K562 (cell line): ENCODE data around the gene NEK5. TPM values are rescaled to one million over a fixed set of nuclear protein-coding genes. Genes with fewer than 3 reads are reported as not detected.
A peak's percentile ranks its signal among the peaks of the same experiment; 100 is the strongest.

Experiments used
- ATAC-seq: fragments of 200-7000 bp; cut with Tn5 transposase; 3 replicates; pipeline ENCODE4 v1.9.1; 2020; ENCODE audit warnings: moderate library complexity
- BruUV-seq: library from RNA; stranded (reverse); fragments of 400-500 nt; replicated peaks from 2 replicates; lab custom pipeline; 2021; lab: Mats Ljungman, UMichigan
- CTCF ChIA-PET: fragments of 300-600 bp; formaldehyde crosslinking; extraction: SDS; loops from one replicate; lab custom pipeline; 2021; ENCODE audit warnings: low intra/inter-chr PET ratio; lab: Yijun Ruan, JAX
- POLR2A ChIA-PET: fragments of 300-600, 350-650 bp; sonication (Branson Sonifier 250); formaldehyde crosslinking; extraction: SDS; loops from one replicate; lab custom pipeline; 2021; ENCODE audit warnings: antibody characterized with exemption, inconsistent platforms; lab: Yijun Ruan, JAX
- DNase-seq, 4 experiments: peaks; one replicate each; pipeline versions ENCODE4 v3.0.0 to v3.0.0-alpha.2; 2011 to 2018; ENCODE audit warnings: low spot score in 3 of 4, mixed read lengths in 3 of 4; ENCODE audit errors: extremely low read depth in 1 of 4
- FAIRE-seq: peaks from 2 replicates; lab custom pipeline; 2011; peaks lifted over from hg19 to GRCh38; lab: Jason Lieb, UNC
- H2AFZ ChIP-seq: 2 replicates; pipeline ENCODE4 v1.6.0; 2011; ENCODE audit warnings: low read depth, low read length, control low read depth, inconsistent platforms
- H3K27ac ChIP-seq: fragments of 200-600 bp; 3 replicates; pipeline ENCODE4 v1.8.0; 2011; ENCODE audit warnings: low read depth, mild to moderate bottlenecking, control low read depth, inconsistent platforms, low read length, moderate library complexity, mixed read lengths; ENCODE audit errors: extremely low read depth
- H3K27me3 ChIP-seq, 2 experiments: fragments of 300-600 bp in 1 of 2; 2 replicates in 1 of 2; 3 replicates in 1 of 2; pipeline versions ENCODE4 v1.6.0 to v1.8.0; 2011; ENCODE audit warnings: inconsistent platforms in 2 of 2, low read length in 2 of 2, mild to moderate bottlenecking in 1 of 2, mixed read lengths in 1 of 2, moderate library complexity in 1 of 2; ENCODE audit not compliant: control insufficient read depth in 2 of 2, insufficient read depth in 2 of 2
- H3K36me3 ChIP-seq: fragments of 300-600 bp; 3 replicates; pipeline ENCODE4 v1.8.0; 2011; ENCODE audit warnings: mild to moderate bottlenecking, low read length, inconsistent platforms; ENCODE audit not compliant: control insufficient read depth, insufficient read depth
- H3K4me1 ChIP-seq, 2 experiments: fragments of 200-600 bp in 1 of 2; replicated peaks in 1 of 2; 2 replicates in 1 of 2; 3 replicates in 1 of 2; pipeline versions ENCODE4 v1.5.1 to v1.8.0; 2011; ENCODE audit warnings: inconsistent platforms in 2 of 2, low read length in 2 of 2, mild to moderate bottlenecking in 1 of 2, mixed read lengths in 1 of 2, moderate library complexity in 1 of 2; ENCODE audit not compliant: control insufficient read depth in 2 of 2, insufficient read depth in 2 of 2
- H3K4me2 ChIP-seq: 2 replicates; pipeline ENCODE4 v1.6.1; 2011; ENCODE audit warnings: low read length, control low read depth, inconsistent platforms, mixed read lengths; ENCODE audit not compliant: insufficient read depth
- H3K4me3 ChIP-seq: fragments of 200-600 bp; sonication (generic), shearing (Covaris generic); 2 replicates; pipeline ENCODE4 v1.5.1; 2016; ENCODE audit warnings: control low read depth, inconsistent platforms
- H3K79me2 ChIP-seq: fragments of 200-600 bp; 3 replicates; pipeline ENCODE4 v1.8.0; 2011; ENCODE audit warnings: low read length, inconsistent platforms; ENCODE audit not compliant: control insufficient read depth, insufficient read depth
- H3K9ac ChIP-seq, 2 experiments: 2 replicates each; pipeline versions ENCODE4 v1.6.0 to v1.6.1; 2011; ENCODE audit warnings: low read depth in 2 of 2, low read length in 2 of 2, control low read depth in 1 of 2, inconsistent platforms in 1 of 2, mild to moderate bottlenecking in 1 of 2, mixed read lengths in 1 of 2; ENCODE audit not compliant: insufficient read depth in 1 of 2
- H3K9me1 ChIP-seq: one replicate; pipeline ENCODE4 v1.6.0; 2011; ENCODE audit warnings: inconsistent platforms, mild to moderate bottlenecking, low read length, moderate library complexity; ENCODE audit not compliant: control insufficient read depth, insufficient read depth
- H3K9me3 ChIP-seq: replicated peaks from 2 replicates; pipeline ENCODE4 v1.5.1; 2011; ENCODE audit warnings: low read depth, low read length, inconsistent platforms; ENCODE audit not compliant: control insufficient read depth, insufficient read depth
- H4K20me1 ChIP-seq: replicated peaks from 2 replicates; pipeline ENCODE4 v1.6.1; 2011; ENCODE audit warnings: low read length, inconsistent platforms, mixed read lengths; ENCODE audit not compliant: control insufficient read depth, insufficient read depth
- ASH1L ChIP-seq: fragments of 450-650 bp; IDR thresholded peaks from 2 replicates; pipeline ENCODE4 v1.6.1; 2018; ENCODE audit warnings: borderline replicate concordance, mild to moderate bottlenecking, low read depth; ENCODE audit not compliant: partially characterized antibody
- CHCHD3 ChIP-seq: fragments of 250-450 bp; sonication (Bioruptor Pico); IDR thresholded peaks from 2 replicates; pipeline ENCODE4 v2.1.2; 2022; ENCODE audit warnings: mild to moderate bottlenecking
- MTA3 ChIP-seq: fragments of 450-650 bp; formaldehyde crosslinking; IDR thresholded peaks from 2 replicates; pipeline ENCODE4 v1.6.1; 2017; ENCODE audit warnings: mild to moderate bottlenecking, borderline replicate concordance
- NFIC ChIP-seq: fragments of 450-650 bp; IDR thresholded peaks from 2 replicates; pipeline ENCODE4 v1.6.1; 2017; ENCODE audit warnings: mild to moderate bottlenecking, inconsistent platforms
- RBM25 ChIP-seq: fragments of 200-400 bp; formaldehyde crosslinking; IDR thresholded peaks from 2 replicates; pipeline ENCODE4 v1.6.1; 2018; ENCODE audit warnings: low read length, low read depth, moderate library complexity; ENCODE audit not compliant: severe bottlenecking
- ZNF121 ChIP-seq: sonication (generic); formaldehyde crosslinking; conservative IDR thresholded peaks from 2 replicates; pipeline ENCODE4 v1.8.0; 2022; ENCODE audit warnings: missing genetic modification reagents
- ZNF75A ChIP-seq: fragments of 450-650 bp; formaldehyde crosslinking; IDR thresholded peaks from 2 replicates; pipeline ENCODE4 v1.4.0; 2020; ENCODE audit warnings: mild to moderate bottlenecking
- WGBS: fragments of 100-300 bp; shearing (Covaris generic); methylation state at CpG from one replicate; pipeline ENCODE4 v1.1.6; 2016; ENCODE audit warnings: low coverage, mixed read lengths; ENCODE audit not compliant: insufficient coverage; ENCODE audit errors: missing lambda C conversion rate; 5-methylcytosine and 5-hydroxymethylcytosine counted together
- in situ Hi-C: fragments of 300-500 bp; cut with MboI; formaldehyde crosslinking; loops from 4 replicates; pipeline ENCODE4 v1.15.0; 2018; ENCODE audit warnings: inconsistent platforms, mixed read lengths
- intact Hi-C: fragments of 100-400 bp; cut with micrococcal nuclease; formaldehyde crosslinking; loops from 2 replicates; pipeline ENCODE4 v1.14.2; 2022
- polyA plus RNA-seq, 8 experiments: library from polyadenylated mRNA; depleted of rRNA in 4 of 8; stranded (reverse) in 5 of 8; unstranded in 3 of 8; fragments of >200 nt; fragmentation: Nextera tagmentation in 2 of 8; fragmentation: Illumina TruSeq in 1 of 8; extraction: Ambion mirVana in 2 of 8; extraction: Trizol in 1 of 8; gene quantifications; 2 replicates each; pipeline versions ENCODE4 v1.2.1 to v1.2.3, GENCODE V29; 2011 to 2014; ENCODE audit warnings: inconsistent platforms in 1 of 8, missing spikeins in 1 of 8
- total RNA-seq, 7 experiments: library from RNA; depleted of rRNA in 6 of 7; stranded (reverse); fragments of >200 nt in 6 of 7; fragmentation: Illumina TruSeq in 2 of 7; extraction: Trizol in 2 of 7; gene quantifications; 2 replicates each; pipeline versions ENCODE4 v1.2.1 to v1.2.3, GENCODE V29; 2011 to 2021; ENCODE audit warnings: low replicate concordance in 1 of 7

NEK5 gene
- total and polyA plus RNA-seq, 9 of the 15 experiments (the other 6 are each of a cell fraction or from before 2014, with no cell fraction given): 0.09 to 0.44 (median 0.33) TPM

DNA sequence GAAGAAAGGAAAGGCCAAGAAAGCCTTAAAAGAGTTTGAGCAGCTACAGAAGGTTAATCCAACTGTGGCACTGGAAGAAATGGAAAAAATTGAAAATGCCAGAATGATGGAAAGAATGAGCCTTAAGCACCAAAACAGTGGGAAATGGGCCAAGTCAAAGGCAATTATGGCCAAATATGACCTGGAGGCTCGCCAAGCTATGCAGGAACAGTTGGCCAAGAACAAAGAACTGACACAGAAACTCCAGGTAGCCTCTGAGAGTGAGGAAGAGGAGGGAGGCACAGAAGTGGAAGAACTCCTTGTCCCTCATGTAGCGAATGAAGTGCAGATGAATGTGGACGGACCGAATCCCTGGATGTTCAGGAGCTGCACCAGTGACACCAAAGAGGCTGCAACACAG lies 99.3 kb downstream of the NEK5 start:
- no peaks in the 10 kb centered on the region for H3K27me3 ChIP-seq
- H3K4me3 ChIP-seq: no peak overlapping the region
- in situ Hi-C loops: no loop called here
- TF ChIP-seq MTA3 (no peak), ZNF75A (CRISPR knock-in tag) (peak; percentile 67; the same call in 1 of the 2 replicates), NFIC (peak; percentile 24; the same call in 1 of the 2 replicates)
- FAIRE-seq: no peak
- peaks cover 7% of the 10 kb centered on the region for H3K9me3 ChIP-seq
- peaks cover 40% of the 10 kb centered on the region; the same call in 2 of the 3 replicates for H3K36me3 ChIP-seq
- 88% methylated on average over 1 of the region's 4 CpGs for WGBS
- H3K9me1 ChIP-seq: no peaks in the 10 kb centered on the region
- no peak overlapping the region for H3K4me2 ChIP-seq
- no peaks in the 10 kb centered on the region; a peak in 1 of 5 replicates for H3K4me1 ChIP-seq
- TSS peak; percentile 11 for BruUV-seq
- ChIA-PET POLR2A (no interaction called here), CTCF (no interaction called here)
- H4K20me1 ChIP-seq: no peaks in the 10 kb centered on the region
- ATAC-seq: no peak
- H3K9ac ChIP-seq: no peak overlapping the region
- no peak for DNase-seq
- H3K27ac ChIP-seq: no peak overlapping the region
- peaks cover 20% of the 10 kb centered on the region; the same call in 2 of the 3 replicates for H3K79me2 ChIP-seq
- no peak overlapping the region for H2AFZ ChIP-seq
- intact Hi-C loops: no loop called here

- ATAC-seq (no peak), FAIRE-seq (no peak), DNase-seq (no peak)
- no peak overlapping the region for H2AFZ ChIP-seq
- H3K4me3 ChIP-seq: no peak overlapping the region
- WGBS: 100% methylated on average over 1 of the region's 1 CpG
- H3K9ac ChIP-seq: no peak overlapping the region
- no peak overlapping the region for H3K27ac ChIP-seq
- no peak for TF ChIP-seq CHCHD3
- TF ChIP-seq RBM25: peak; percentile 55
- TF ChIP-seq ZNF121 (CRISPR knock-in tag): peak; percentile 79
- no peak for TF ChIP-seq ASH1L
- peaks cover 52% of the 10 kb centered on the region for H3K36me3 ChIP-seq
- intact Hi-C loops: no loop called here
- no peaks in the 10 kb centered on the region for H3K27me3 ChIP-seq
- BruUV-seq: no TSS peak
- H3K9me3 ChIP-seq: peaks cover 7% of the 10 kb centered on the region
- POLR2A ChIA-PET: no interaction called here
- peaks cover 20% of the 10 kb centered on the region; the same call in 2 of the 3 replicates for H3K79me2 ChIP-seq
- in situ Hi-C loops: no loop called here
- H3K4me2 ChIP-seq: no peak overlapping the region
- no peaks in the 10 kb centered on the region for H3K9me1 ChIP-seq
- no peaks in the 10 kb centered on the region for H4K20me1 ChIP-seq
- no peaks in the 10 kb centered on the region for H3K4me1 ChIP-seq
- CTCF ChIA-PET: no interaction called here
Measured at GRCh38 chr13:52027832-52028231, 101.0 kb downstream of the NEK5 start.
